Placental epithelial cell (primary cell): ENCODE data around the gene CEP95. TPM values are rescaled to one million over a fixed set of nuclear protein-coding genes. Genes with fewer than 3 reads are reported as not detected.

Source experiments
- small RNA-seq: library from RNA; depleted of rRNA; stranded (forward); fragments of <200 nt; gene quantifications from one replicate; pipeline ENCODE3, GENCODE V24; 2012
- total RNA-seq: library from RNA; depleted of rRNA; stranded (reverse); fragments of >200 nt; gene quantifications from 2 replicates; pipeline ENCODE4 v1.2.3, GENCODE V29; 2012

The CEP95 gene
- total RNA-seq, result 19.4 and 45.5 TPM in 2 replicates

GRCh38 chr17:64506576-64507412 is at the start of gene CEP95:
Gene CEP95 (plus strand): TSS chr17:64506977. CDS start chr17:64507098, 121 bp downstream.

GRCh38 chr17:64496786-64497564 is 9.8 kb upstream of the CEP95 start, which contains the start of gene POLG2:
Gene POLG2 (minus strand): TSS chr17:64497054. CDS start chr17:64496968, 86 bp downstream.

GRCh38 chr17:64506201-64506575 is 589 bp upstream of the CEP95 start, which contains the start of gene DDX5:
Gene DDX5 (minus strand): TSS chr17:64506289. CDS start chr17:64506119, 170 bp downstream.

Small RNAs within 50 kb of the gene (small RNA-seq; reads per million reads assigned to genes)
- gene AC009994.1 (not detected), gene ATP5MFP4 (not detected)

Other genes with a start within 250 kb of the CEP95 start
- gene TEX2, start 243.7 kb upstream of the CEP95 start, total RNA-seq, result 101 and 140 TPM in 2 replicates
- gene PECAM1, start 116.1 kb upstream of the CEP95 start, total RNA-seq, result not detected in 2 replicates
- not detected in 2 replicates for gene MILR1, start 57.9 kb upstream of the CEP95 start, total RNA-seq
- 5.6 and 13.3 TPM in 2 replicates for gene POLG2, start 9.9 kb upstream of the CEP95 start, total RNA-seq
- 338 and 350 TPM in 2 replicates for gene DDX5, start 688 bp upstream of the CEP95 start, total RNA-seq
- gene SMURF2, start 155.3 kb downstream of the CEP95 start, total RNA-seq, result 53.0 and 147 TPM in 2 replicates